WTC11 (cell line): Measurements from ENCODE around the gene GSTA1. TPM values are rescaled to one million over a fixed set of nuclear protein-coding genes. Genes with fewer than 3 reads are reported as not detected.

Source experiments
- ATAC-seq: fragments of 200-7000 bp; cut with Tn5 transposase; 2 replicates; pipeline ENCODE4 v1.10.0; 2021; ENCODE audit warnings: mild to moderate bottlenecking, moderate library complexity
- CTCF ChIA-PET: fragments of 300-600 bp; sonication (Branson Sonifier 250); formaldehyde crosslinking; loops from one replicate; lab custom pipeline; 2021; ENCODE audit warnings: antibody characterized with exemption; lab: Charles Lee
- POLR2A ChIA-PET: fragments of 350-600 bp; sonication (Branson Sonifier 250); formaldehyde crosslinking; loops from one replicate; lab custom pipeline; 2021; ENCODE audit warnings: antibody characterized with exemption; lab: Charles Lee
- DNase-seq: peaks from one replicate; pipeline ENCODE4 v3.0.0; 2021; ENCODE audit warnings: low spot score
- H3K27ac Mint-ChIP-seq: 2 replicates; pipeline ENCODE4 v1.8.0; 2021; ENCODE audit warnings: mixed read lengths
- H3K27me3 Mint-ChIP-seq: 2 replicates; pipeline ENCODE4 v1.8.0; 2021; ENCODE audit warnings: low read depth, mild to moderate bottlenecking, moderate library complexity, mixed read lengths
- H3K36me3 Mint-ChIP-seq: 2 replicates; pipeline ENCODE4 v1.8.0; 2021; ENCODE audit warnings: mixed read lengths
- H3K4me1 Mint-ChIP-seq: 2 replicates; pipeline ENCODE4 v1.8.0; 2022; ENCODE audit warnings: mixed read lengths
- H3K4me3 Mint-ChIP-seq: 2 replicates; pipeline ENCODE4 v1.8.0; 2021; ENCODE audit warnings: mild to moderate bottlenecking, moderate library complexity, mixed read lengths
- H3K9me3 Mint-ChIP-seq: 2 replicates; pipeline ENCODE4 v1.8.0; 2021; ENCODE audit warnings: mixed read lengths
- ESRRA ChIP-seq: sonication (generic); formaldehyde crosslinking; IDR thresholded peaks from 2 replicates; pipeline ENCODE4 v1.8.1; 2022; ENCODE audit warnings: mild to moderate bottlenecking, missing genetic modification reagents, borderline replicate concordance
- GTF2I ChIP-seq: fragments of 250-450 bp; sonication (Bioruptor Pico); conservative IDR thresholded peaks from 2 replicates; pipeline ENCODE4 v1.4.0; 2021; ENCODE audit warnings: mild to moderate bottlenecking
- TCF7 ChIP-seq: sonication (generic); formaldehyde crosslinking; IDR thresholded peaks from 2 replicates; pipeline ENCODE4 v1.8.0; 2022; ENCODE audit warnings: mild to moderate bottlenecking, low read depth, missing genetic modification reagents, moderate library complexity
- TEAD4 ChIP-seq: sonication (generic); formaldehyde crosslinking; IDR thresholded peaks from 2 replicates; pipeline ENCODE4 v1.8.0; 2022; ENCODE audit warnings: mild to moderate bottlenecking, missing genetic modification reagents
- ZNF423 ChIP-seq: fragments of 250-450 bp; sonication (Bioruptor Pico); IDR thresholded peaks from 2 replicates; pipeline ENCODE4 v2.1.2; 2022; ENCODE audit warnings: mild to moderate bottlenecking, moderate library complexity
- total RNA-seq: library from RNA; stranded (reverse); gene quantifications from 3 replicates; pipeline ENCODE4 v1.2.3, GENCODE V29; 2021
- TF ChIP-seq, protein P1 (sequence below): sonication (generic); formaldehyde crosslinking; IDR thresholded peaks from 2 replicates; pipeline ENCODE4 v1.8.1; 2023; ENCODE audit warnings: mild to moderate bottlenecking, missing genetic modification reagents, moderate library complexity
- TF ChIP-seq, protein P2 (sequence below): fragments of 200-600 bp; IDR thresholded peaks from 2 replicates; pipeline ENCODE4 v1.8.0; 2022; ENCODE audit warnings: antibody characterized with exemption
- TF ChIP-seq, protein P3 (sequence below): sonication (generic); formaldehyde crosslinking; conservative IDR thresholded peaks from 2 replicates; pipeline ENCODE4 v1.8.1; 2023; ENCODE audit warnings: mild to moderate bottlenecking, low read depth, missing genetic modification reagents, moderate library complexity
- TF ChIP-seq, protein P4 (sequence below): sonication (generic); formaldehyde crosslinking; conservative IDR thresholded peaks from 2 replicates; pipeline ENCODE4 v1.8.1; 2022; ENCODE audit warnings: mild to moderate bottlenecking, missing genetic modification reagents
- TF ChIP-seq, protein P5 (sequence below): sonication (generic); formaldehyde crosslinking; IDR thresholded peaks from 2 replicates; pipeline ENCODE4 v1.8.1; 2023; ENCODE audit warnings: mild to moderate bottlenecking, missing genetic modification reagents
- TF ChIP-seq, protein P6 (sequence below): fragments of 250-450 bp; sonication (Bioruptor Pico); IDR thresholded peaks from 2 replicates; pipeline ENCODE4 v1.9.0; 2021; ENCODE audit warnings: mild to moderate bottlenecking
- TF ChIP-seq, protein P7 (sequence below): sonication (generic); formaldehyde crosslinking; IDR thresholded peaks from 2 replicates; pipeline ENCODE4 v1.8.1; 2023; ENCODE audit warnings: mild to moderate bottlenecking, moderate library complexity, missing genetic modification reagents
- TF ChIP-seq, protein P8 (sequence below): sonication (generic); formaldehyde crosslinking; IDR thresholded peaks from 2 replicates; pipeline ENCODE4 v1.8.0; 2022; ENCODE audit warnings: missing genetic modification reagents

GSTA1 gene
- total RNA-seq, 1 experiment from 2014 or later = 0.90 TPM

DNA sequence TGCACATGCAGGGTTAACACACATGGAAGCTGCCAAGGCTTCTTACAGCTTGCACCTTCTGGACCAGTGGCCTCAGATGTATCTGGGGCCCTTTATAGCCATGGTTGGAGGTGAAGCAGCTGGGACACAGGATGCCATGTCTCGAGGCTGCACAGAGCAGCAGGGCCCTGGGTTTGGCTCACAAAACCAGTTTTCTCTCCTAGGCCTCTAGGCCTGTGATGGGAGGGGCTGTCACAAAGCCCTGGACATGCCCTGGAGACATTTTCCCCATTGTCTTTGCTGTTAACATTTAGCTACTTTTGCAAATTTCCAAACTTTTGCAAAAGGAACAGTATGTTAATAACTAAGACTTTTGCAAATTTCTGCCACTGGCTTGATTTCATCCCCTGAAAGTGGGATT, 18.2 kb upstream of the GSTA1 start:
- ChIA-PET POLR2A (interaction anchor here (0.5 kb wide), 1 partner anchor 317 kb away, joined by 4 read pairs; no protein-coding TSS in a partner anchor), CTCF (no interaction called here)
- no peak overlapping the region for H3K4me3 Mint-ChIP-seq
- H3K36me3 Mint-ChIP-seq = peaks cover 12% of the 10 kb centered on the region
- DNase-seq (no peak), ATAC-seq (no peak)
- no peak overlapping the region for H3K27ac Mint-ChIP-seq
- TF ChIP-seq TEAD4 (CRISPR knock-in tag) (no peak), GTF2I (CRISPR knock-in tag) (no peak), ZNF423 (no peak), ESRRA (CRISPR knock-in tag) (no peak), TCF7 (no peak)
- TF ChIP-seq, protein P1, sequence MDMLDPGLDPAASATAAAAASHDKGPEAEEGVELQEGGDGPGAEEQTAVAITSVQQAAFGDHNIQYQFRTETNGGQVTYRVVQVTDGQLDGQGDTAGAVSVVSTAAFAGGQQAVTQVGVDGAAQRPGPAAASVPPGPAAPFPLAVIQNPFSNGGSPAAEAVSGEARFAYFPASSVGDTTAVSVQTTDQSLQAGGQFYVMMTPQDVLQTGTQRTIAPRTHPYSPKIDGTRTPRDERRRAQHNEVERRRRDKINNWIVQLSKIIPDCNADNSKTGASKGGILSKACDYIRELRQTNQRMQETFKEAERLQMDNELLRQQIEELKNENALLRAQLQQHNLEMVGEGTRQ = no peak
- TF ChIP-seq, protein P2, sequence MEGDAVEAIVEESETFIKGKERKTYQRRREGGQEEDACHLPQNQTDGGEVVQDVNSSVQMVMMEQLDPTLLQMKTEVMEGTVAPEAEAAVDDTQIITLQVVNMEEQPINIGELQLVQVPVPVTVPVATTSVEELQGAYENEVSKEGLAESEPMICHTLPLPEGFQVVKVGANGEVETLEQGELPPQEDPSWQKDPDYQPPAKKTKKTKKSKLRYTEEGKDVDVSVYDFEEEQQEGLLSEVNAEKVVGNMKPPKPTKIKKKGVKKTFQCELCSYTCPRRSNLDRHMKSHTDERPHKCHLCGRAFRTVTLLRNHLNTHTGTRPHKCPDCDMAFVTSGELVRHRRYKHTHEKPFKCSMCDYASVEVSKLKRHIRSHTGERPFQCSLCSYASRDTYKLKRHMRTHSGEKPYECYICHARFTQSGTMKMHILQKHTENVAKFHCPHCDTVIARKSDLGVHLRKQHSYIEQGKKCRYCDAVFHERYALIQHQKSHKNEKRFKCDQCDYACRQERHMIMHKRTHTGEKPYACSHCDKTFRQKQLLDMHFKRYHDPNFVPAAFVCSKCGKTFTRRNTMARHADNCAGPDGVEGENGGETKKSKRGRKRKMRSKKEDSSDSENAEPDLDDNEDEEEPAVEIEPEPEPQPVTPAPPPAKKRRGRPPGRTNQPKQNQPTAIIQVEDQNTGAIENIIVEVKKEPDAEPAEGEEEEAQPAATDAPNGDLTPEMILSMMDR = no peak
- TF ChIP-seq, protein P3, sequence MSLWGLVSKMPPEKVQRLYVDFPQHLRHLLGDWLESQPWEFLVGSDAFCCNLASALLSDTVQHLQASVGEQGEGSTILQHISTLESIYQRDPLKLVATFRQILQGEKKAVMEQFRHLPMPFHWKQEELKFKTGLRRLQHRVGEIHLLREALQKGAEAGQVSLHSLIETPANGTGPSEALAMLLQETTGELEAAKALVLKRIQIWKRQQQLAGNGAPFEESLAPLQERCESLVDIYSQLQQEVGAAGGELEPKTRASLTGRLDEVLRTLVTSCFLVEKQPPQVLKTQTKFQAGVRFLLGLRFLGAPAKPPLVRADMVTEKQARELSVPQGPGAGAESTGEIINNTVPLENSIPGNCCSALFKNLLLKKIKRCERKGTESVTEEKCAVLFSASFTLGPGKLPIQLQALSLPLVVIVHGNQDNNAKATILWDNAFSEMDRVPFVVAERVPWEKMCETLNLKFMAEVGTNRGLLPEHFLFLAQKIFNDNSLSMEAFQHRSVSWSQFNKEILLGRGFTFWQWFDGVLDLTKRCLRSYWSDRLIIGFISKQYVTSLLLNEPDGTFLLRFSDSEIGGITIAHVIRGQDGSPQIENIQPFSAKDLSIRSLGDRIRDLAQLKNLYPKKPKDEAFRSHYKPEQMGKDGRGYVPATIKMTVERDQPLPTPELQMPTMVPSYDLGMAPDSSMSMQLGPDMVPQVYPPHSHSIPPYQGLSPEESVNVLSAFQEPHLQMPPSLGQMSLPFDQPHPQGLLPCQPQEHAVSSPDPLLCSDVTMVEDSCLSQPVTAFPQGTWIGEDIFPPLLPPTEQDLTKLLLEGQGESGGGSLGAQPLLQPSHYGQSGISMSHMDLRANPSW (CRISPR knock-in tag) = no peak
- TF ChIP-seq, protein P4, sequence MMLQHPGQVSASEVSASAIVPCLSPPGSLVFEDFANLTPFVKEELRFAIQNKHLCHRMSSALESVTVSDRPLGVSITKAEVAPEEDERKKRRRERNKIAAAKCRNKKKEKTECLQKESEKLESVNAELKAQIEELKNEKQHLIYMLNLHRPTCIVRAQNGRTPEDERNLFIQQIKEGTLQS (CRISPR knock-in tag) = no peak
- TF ChIP-seq, protein P5, sequence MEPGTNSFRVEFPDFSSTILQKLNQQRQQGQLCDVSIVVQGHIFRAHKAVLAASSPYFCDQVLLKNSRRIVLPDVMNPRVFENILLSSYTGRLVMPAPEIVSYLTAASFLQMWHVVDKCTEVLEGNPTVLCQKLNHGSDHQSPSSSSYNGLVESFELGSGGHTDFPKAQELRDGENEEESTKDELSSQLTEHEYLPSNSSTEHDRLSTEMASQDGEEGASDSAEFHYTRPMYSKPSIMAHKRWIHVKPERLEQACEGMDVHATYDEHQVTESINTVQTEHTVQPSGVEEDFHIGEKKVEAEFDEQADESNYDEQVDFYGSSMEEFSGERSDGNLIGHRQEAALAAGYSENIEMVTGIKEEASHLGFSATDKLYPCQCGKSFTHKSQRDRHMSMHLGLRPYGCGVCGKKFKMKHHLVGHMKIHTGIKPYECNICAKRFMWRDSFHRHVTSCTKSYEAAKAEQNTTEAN (CRISPR knock-in tag) = no peak
- TF ChIP-seq, protein P6, sequence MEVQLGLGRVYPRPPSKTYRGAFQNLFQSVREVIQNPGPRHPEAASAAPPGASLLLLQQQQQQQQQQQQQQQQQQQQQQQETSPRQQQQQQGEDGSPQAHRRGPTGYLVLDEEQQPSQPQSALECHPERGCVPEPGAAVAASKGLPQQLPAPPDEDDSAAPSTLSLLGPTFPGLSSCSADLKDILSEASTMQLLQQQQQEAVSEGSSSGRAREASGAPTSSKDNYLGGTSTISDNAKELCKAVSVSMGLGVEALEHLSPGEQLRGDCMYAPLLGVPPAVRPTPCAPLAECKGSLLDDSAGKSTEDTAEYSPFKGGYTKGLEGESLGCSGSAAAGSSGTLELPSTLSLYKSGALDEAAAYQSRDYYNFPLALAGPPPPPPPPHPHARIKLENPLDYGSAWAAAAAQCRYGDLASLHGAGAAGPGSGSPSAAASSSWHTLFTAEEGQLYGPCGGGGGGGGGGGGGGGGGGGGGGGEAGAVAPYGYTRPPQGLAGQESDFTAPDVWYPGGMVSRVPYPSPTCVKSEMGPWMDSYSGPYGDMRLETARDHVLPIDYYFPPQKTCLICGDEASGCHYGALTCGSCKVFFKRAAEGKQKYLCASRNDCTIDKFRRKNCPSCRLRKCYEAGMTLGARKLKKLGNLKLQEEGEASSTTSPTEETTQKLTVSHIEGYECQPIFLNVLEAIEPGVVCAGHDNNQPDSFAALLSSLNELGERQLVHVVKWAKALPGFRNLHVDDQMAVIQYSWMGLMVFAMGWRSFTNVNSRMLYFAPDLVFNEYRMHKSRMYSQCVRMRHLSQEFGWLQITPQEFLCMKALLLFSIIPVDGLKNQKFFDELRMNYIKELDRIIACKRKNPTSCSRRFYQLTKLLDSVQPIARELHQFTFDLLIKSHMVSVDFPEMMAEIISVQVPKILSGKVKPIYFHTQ (CRISPR knock-in tag) = no peak
- TF ChIP-seq, protein P7, sequence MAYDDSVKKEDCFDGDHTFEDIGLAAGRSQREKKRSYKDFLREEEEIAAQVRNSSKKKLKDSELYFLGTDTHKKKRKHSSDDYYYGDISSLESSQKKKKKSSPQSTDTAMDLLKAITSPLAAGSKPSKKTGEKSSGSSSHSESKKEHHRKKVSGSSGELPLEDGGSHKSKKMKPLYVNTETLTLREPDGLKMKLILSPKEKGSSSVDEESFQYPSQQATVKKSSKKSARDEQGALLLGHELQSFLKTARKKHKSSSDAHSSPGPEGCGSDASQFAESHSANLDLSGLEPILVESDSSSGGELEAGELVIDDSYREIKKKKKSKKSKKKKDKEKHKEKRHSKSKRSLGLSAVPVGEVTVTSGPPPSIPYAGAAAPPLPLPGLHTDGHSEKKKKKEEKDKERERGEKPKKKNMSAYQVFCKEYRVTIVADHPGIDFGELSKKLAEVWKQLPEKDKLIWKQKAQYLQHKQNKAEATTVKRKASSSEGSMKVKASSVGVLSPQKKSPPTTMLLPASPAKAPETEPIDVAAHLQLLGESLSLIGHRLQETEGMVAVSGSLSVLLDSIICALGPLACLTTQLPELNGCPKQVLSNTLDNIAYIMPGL (CRISPR knock-in tag) = no peak
- TF ChIP-seq, protein P8, sequence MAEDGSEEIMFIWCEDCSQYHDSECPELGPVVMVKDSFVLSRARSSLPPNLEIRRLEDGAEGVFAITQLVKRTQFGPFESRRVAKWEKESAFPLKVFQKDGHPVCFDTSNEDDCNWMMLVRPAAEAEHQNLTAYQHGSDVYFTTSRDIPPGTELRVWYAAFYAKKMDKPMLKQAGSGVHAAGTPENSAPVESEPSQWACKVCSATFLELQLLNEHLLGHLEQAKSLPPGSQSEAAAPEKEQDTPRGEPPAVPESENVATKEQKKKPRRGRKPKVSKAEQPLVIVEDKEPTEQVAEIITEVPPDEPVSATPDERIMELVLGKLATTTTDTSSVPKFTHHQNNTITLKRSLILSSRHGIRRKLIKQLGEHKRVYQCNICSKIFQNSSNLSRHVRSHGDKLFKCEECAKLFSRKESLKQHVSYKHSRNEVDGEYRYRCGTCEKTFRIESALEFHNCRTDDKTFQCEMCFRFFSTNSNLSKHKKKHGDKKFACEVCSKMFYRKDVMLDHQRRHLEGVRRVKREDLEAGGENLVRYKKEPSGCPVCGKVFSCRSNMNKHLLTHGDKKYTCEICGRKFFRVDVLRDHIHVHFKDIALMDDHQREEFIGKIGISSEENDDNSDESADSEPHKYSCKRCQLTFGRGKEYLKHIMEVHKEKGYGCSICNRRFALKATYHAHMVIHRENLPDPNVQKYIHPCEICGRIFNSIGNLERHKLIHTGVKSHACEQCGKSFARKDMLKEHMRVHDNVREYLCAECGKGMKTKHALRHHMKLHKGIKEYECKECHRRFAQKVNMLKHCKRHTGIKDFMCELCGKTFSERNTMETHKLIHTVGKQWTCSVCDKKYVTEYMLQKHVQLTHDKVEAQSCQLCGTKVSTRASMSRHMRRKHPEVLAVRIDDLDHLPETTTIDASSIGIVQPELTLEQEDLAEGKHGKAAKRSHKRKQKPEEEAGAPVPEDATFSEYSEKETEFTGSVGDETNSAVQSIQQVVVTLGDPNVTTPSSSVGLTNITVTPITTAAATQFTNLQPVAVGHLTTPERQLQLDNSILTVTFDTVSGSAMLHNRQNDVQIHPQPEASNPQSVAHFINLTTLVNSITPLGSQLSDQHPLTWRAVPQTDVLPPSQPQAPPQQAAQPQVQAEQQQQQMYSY (CRISPR knock-in tag) = no peak
- H3K9me3 Mint-ChIP-seq = peaks cover 36% of the 10 kb centered on the region
- H3K27me3 Mint-ChIP-seq = peaks cover 3% of the 10 kb centered on the region; the same call in 1 of the 2 replicates
- H3K4me1 Mint-ChIP-seq = peaks cover 6% of the 10 kb centered on the region
